ENCODE results near the gene AEBP2. TPM values are rescaled to one million over a fixed set of nuclear protein-coding genes. Genes with fewer than 3 reads are reported as not detected.

AEBP2 gene
- total and polyA plus RNA-seq, 9 of the 15 experiments (the other 6 are each of a cell fraction or from before 2014, with no cell fraction given) = 5.7 to 43.7 (median 10.3) TPM

DNA sequence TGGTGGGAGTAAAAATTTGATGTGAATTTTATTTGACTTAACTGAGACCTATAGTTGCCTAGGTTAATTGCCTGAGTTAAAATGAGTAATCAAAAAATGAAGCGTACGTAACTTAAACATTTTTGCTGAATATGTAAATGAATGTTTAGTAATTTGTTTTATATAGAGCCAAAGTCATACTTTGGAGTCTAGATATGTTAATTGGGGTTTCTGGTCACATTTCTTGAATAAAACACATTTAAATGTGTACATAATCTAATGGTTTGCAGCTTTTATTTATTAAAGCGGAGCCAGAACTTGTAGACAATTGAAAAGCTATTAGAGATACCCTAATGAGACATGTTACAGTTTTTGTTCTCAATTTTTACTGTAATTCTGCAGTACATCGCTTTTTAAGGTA is 71.2 kb downstream of the AEBP2 start:
- Histone ChIP-seq H2AFZ (ENCODE audit: low read depth, low read length) (no peak overlapping the region), H3K9ac (ENCODE audit: insufficient read depth in 1 of 2, low read depth in 2 of 2, low read length in 2 of 2) (no peak overlapping the region; a peak in 1 of 4 replicates), H3K36me3 (ENCODE audit: control insufficient read depth, insufficient read depth, low read length) (peaks cover 22% of the 10 kb centered on the region; the same call in 2 of the 3 replicates), H3K4me2 (ENCODE audit: insufficient read depth, low read length) (no peak overlapping the region), H3K79me2 (ENCODE audit: control insufficient read depth, insufficient read depth, low read length) (peaks cover 34% of the 10 kb centered on the region), H3K27ac (ENCODE audit: extremely low read depth, low read depth, low read length) (no peak overlapping the region), H3K4me3 (no peak overlapping the region), H4K20me1 (replicated peaks; ENCODE audit: control insufficient read depth, insufficient read depth, low read length) (no peaks in the 10 kb centered on the region), H3K27me3 (ENCODE audit: control insufficient read depth in 2 of 2, insufficient read depth in 2 of 2, low read length in 2 of 2) (no peaks in the 10 kb centered on the region), H3K9me1 (ENCODE audit: control insufficient read depth, insufficient read depth, low read length) (no peaks in the 10 kb centered on the region), H3K9me3 (replicated peaks; ENCODE audit: control insufficient read depth, insufficient read depth, low read depth, low read length) (no peaks in the 10 kb centered on the region), H3K4me1 (replicated peaks in 1 of 2; ENCODE audit: control insufficient read depth in 2 of 2, insufficient read depth in 2 of 2, low read length in 2 of 2) (peaks cover 0 to 20% of the 10 kb centered on the region in 2 experiments; a peak in 3 of 5 replicates)
- POLR2A ChIA-PET = no interaction called here
- DNase-seq (ENCODE audit: extremely low read depth in 1 of 4, low spot score in 3 of 4) (no peak), FAIRE-seq (no peak), ATAC-seq (no peak)
- BruUV-seq (replicated peaks) = no TSS peak
- 100% methylated on average over 4 of the region's 4 CpGs for WGBS (ENCODE audit: insufficient coverage, low coverage, missing lambda C conversion rate)
- CTCF ChIA-PET (ENCODE audit: low intra/inter-chr PET ratio) = no interaction called here
- in situ Hi-C loops (cut with MboI) = no loop called here
- intact Hi-C loops (cut with micrococcal nuclease) = no loop called here
- TF ChIP-seq SAFB2 (IDR thresholded peaks at IDR 0.05; ENCODE audit: borderline replicate concordance, low read depth, low read length, severe bottlenecking) = no peak
- TF ChIP-seq, protein P1, sequence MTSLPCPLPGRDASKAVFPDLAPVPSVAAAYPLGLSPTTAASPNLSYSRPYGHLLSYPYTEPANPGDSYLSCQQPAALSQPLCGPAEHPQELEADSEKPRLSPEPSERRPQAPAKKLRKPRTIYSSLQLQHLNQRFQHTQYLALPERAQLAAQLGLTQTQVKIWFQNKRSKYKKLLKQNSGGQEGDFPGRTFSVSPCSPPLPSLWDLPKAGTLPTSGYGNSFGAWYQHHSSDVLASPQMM (CRISPR knock-in tag; IDR thresholded peaks at IDR 0.05) = no peak
- no peak for TF ChIP-seq ZNF444 (CRISPR knock-in tag; IDR thresholded peaks at IDR 0.05)
- TF ChIP-seq ZNF76 (CRISPR knock-in tag; IDR thresholded peaks at IDR 0.05; ENCODE audit: borderline replicate concordance) = no peak
- no peak for TF ChIP-seq ELF4 (CRISPR knock-in tag; IDR thresholded peaks at IDR 0.05)
- no peak for TF ChIP-seq FOXA3 (CRISPR knock-in tag; conservative IDR thresholded peaks at IDR 0.05 in 1 of 2, IDR thresholded peaks at IDR 0.05 in 1 of 2)
- TF ChIP-seq, protein P2, sequence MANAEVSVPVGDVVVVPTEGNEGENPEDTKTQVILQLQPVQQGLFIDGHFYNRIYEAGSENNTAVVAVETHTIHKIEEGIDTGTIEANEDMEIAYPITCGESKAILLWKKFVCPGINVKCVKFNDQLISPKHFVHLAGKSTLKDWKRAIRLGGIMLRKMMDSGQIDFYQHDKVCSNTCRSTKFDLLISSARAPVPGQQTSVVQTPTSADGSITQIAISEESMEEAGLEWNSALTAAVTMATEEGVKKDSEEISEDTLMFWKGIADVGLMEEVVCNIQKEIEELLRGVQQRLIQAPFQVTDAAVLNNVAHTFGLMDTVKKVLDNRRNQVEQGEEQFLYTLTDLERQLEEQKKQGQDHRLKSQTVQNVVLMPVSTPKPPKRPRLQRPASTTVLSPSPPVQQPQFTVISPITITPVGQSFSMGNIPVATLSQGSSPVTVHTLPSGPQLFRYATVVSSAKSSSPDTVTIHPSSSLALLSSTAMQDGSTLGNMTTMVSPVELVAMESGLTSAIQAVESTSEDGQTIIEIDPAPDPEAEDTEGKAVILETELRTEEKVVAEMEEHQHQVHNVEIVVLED (CRISPR knock-in tag; IDR thresholded peaks at IDR 0.05) = no peak
- TF ChIP-seq BMI1 (IDR thresholded peaks at IDR 0.05; ENCODE audit: low read length) = no peak
- TF ChIP-seq RHOXF2B (CRISPR knock-in tag; conservative IDR thresholded peaks at IDR 0.05) = no peak
- no peak for TF ChIP-seq SMAD1 (IDR thresholded peaks at IDR 0.05; ENCODE audit: low read depth, low read length, partially characterized antibody)
- TF ChIP-seq EWSR1 (IDR thresholded peaks at IDR 0.05; ENCODE audit: borderline replicate concordance, low read depth, partially characterized antibody) = no peak
- no peak for TF ChIP-seq PCBP2 (IDR thresholded peaks at IDR 0.05; ENCODE audit: low read depth, low read length, poor library complexity, severe bottlenecking)
- TF ChIP-seq, protein P3, sequence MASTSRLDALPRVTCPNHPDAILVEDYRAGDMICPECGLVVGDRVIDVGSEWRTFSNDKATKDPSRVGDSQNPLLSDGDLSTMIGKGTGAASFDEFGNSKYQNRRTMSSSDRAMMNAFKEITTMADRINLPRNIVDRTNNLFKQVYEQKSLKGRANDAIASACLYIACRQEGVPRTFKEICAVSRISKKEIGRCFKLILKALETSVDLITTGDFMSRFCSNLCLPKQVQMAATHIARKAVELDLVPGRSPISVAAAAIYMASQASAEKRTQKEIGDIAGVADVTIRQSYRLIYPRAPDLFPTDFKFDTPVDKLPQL (IDR thresholded peaks at IDR 0.05; ENCODE audit: extremely low read depth, insufficient read length) = no peak
- no peak for TF ChIP-seq FOSL1 (tag; conservative IDR thresholded peaks at IDR 0.05)
- TF ChIP-seq, protein P4, sequence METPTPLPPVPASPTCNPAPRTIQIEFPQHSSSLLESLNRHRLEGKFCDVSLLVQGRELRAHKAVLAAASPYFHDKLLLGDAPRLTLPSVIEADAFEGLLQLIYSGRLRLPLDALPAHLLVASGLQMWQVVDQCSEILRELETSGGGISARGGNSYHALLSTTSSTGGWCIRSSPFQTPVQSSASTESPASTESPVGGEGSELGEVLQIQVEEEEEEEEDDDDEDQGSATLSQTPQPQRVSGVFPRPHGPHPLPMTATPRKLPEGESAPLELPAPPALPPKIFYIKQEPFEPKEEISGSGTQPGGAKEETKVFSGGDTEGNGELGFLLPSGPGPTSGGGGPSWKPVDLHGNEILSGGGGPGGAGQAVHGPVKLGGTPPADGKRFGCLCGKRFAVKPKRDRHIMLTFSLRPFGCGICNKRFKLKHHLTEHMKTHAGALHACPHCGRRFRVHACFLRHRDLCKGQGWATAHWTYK (CRISPR knock-in tag; IDR thresholded peaks at IDR 0.05) = no peak
- TF ChIP-seq MYBL2 (IDR thresholded peaks at IDR 0.05; ENCODE audit: low read depth) = no peak
- no peak for TF ChIP-seq MYBL2 (CRISPR knock-in tag; IDR thresholded peaks at IDR 0.05; ENCODE audit: borderline replicate concordance)
- no peak for TF ChIP-seq NCOA2 (IDR thresholded peaks at IDR 0.05; ENCODE audit: partially characterized antibody in 2 of 2)

Measured in K562 (cell line).